GM21423 (cell line): ENCODE results near the gene HCN2.

ENCODE experiments used
- ATAC-seq: cut with Tn5 transposase; IDR thresholded peaks from one replicate; pipeline ENCODE4 v1.9.1; 2021; ENCODE audit warnings: mild to moderate bottlenecking, moderate library complexity; ENCODE audit not compliant: unreplicated experiment

HCN2 gene

DNA sequence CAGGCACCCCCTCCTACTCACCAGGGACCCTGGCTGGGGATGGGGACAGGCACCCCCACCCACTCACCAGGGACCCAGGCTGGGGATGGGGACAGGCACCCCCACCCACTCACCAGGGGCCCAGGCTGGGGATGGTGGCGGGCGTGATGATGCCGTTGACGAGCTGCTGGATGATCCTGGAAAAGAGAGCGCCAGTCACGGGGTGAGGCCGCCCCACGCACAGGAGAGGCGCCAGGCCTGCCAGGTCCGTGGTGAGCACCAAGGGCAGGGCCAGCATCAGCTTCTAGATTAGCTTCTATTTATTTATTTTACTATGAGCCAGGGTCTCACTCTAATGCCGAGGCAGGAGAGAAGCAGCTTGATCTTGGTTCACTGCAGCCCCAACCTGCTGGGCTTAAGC, 60.4 kb downstream of the HCN2 start:
- ATAC-seq: no peak

DNA sequence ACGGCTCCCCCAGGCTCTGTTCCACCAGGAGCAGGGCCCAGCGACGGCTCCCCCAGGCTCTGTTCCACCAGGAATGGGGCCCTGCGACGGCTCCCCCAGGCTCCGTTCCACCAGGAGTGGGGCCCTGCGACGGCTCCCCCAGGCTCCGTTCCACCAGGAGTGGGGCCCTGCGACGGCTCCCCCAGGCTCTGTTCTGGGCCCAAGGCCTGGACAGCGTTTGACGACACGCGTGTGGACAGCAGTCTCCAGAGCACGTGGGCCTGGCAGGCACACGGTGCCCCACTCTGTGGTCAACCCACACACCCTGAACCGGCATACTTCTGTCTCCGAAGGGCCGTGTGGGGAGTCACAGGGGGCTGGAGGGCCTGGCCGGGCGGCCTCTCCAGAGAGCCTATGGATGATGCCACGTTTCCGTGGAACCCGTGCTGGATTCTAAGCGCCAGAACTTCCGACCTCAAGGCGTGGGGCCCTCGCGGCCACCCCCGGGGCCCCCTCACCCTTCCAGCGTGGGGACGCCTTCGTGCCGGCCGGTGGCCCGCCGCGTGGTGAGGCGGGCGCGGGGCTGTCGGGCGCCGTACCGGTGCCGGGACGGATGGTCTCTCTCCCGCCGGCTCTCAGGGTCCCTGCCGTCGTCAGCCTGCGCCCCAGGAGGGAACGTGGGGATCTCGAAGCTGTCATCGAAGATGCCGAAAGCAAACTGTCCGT, 61.6 kb downstream of the HCN2 start:
- ATAC-seq: no peak

DNA sequence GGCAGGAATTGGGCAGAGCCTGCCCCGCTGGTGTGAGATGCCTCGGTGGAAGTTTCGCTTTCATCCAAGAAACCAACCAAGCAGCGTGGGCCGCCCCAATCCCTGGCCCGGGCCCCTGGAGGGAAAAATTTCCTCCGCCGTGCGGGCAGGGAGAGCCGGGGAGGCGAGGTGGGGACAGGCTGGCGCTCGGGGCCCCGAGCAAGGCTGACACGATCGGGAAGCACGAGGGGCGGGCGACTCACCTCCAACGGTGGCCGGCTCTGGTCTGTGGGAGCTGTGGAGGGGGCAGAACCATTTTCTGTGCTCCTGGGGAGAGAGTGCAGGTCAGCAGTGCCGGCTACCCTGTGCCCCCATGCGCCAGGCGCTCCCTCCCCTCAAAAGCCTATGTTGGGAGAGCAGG, 62.3 kb downstream of the HCN2 start:
- ATAC-seq: no peak

DNA sequence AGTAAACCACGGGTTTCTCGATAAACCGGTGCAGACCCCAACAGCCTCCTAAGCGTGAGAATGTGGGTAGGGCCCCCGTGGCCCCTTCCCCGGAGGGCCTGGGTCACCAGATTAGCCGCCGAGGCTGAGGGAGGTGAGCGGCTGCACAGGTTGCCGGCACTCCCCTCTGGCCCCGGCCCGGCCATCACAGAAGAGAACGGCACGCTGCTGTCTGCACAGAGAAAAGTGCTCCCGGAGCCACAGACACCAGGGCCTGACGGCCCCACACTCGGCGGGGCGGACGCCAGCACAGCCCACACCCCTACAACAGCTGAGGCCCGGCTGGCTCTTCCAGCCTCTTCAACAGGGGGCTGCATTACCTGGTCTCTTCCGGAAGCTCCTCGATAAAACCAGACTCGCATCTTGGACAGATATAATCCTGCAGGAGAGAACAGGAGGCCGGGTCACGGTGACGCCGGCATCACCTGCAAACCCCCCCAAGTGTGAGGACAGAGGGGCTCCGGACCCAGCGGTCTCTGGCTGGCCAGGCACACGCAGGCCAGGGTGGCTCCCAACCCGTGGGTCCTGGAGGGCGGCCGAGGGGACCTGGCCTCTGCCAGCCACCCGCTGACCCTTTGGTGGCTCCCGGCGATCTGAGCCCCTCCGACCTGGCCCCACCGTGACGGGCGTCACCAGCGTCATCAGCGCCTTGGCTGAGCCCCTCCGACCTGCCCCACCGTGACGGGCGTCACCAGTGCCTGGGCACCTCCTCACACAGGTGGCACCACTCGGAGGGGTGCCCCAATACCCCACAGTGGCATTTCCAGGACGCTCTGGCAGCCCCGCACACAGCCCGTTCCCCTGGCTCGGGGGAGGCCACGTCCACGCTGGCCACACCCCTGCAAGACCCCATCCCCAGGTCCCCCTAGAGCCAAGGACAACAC, 63.0 kb downstream of the HCN2 start:
- ATAC-seq: no peak

DNA sequence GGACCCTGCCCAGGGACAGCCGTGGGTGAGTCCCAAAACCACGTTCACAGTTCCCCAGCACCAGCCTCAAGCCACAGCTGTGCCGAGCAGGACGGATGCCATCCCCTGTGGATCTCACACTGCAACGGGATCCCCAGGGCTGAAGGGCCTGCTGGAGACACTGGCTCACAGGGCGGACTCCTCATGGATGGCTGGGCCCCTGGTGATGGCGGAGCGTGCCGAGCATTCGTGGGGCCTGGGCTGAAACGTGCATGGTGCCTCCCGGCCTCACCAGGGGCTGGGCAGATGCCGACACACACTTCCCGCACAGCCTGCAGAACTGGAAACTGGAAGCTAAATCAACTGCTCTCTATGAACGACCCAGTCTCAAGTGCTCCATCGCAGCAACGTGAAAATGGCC, 63.7 kb downstream of the HCN2 start:
- ATAC-seq: no peak

DNA sequence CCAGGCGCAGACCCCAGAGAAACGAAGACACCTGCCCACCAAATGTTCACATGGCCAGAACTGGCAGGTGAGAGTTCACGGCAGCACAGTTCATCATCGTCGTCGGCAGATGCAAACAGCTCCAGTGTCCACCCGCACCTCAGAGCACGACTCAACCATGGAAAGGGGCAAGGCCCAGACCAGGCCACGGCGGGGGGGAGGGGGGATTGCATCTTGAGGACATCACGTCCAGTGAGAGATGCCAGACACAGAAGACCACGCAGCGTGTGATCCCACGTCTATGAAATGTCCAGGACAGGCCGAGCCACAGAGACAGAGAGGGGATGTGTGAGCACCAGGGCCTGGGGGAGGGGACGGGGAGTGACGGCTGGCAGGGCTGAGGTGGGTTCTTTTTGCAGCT, 66.0 kb downstream of the HCN2 start:
- ATAC-seq: no peak

DNA sequence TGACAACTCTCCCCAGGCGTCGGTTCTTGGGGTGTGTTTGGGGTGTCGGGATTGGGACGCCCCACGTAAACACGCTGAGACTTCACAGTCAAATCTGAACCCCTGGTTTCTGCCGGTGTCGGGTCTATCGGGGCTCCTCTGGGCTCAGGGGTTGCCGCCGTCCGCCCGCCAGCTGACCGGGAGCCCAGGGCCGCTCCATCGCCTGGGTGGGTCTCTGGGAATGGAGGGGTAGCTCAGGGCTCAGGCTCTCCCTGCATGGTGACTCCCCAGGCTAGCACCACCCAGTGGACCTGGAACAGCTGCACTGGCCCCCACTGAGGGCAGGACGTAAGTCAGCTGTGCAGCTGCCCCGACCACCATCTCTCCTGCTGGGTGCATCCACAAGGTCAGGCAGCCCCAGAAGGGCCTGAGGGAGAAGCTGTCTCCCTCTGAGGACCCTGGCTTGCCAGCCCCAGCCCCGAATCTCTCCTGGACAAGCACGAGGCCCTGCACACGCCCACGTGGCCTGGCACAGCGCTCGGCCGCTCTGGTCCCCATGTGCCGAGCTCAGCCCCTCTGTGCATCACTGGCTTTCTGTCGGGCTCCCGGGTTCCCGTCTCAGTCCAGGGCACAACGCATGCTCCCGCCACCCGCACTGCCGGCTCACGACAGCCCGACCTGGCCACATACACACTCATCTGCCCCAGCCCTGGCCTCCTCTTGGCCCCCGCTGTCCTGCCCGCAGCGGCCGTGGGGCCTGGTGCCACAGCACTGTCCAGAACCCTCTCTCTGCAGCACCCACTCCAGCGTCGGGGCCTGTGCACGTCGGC, 67.3 kb downstream of the HCN2 start:
- ATAC-seq: no peak

DNA sequence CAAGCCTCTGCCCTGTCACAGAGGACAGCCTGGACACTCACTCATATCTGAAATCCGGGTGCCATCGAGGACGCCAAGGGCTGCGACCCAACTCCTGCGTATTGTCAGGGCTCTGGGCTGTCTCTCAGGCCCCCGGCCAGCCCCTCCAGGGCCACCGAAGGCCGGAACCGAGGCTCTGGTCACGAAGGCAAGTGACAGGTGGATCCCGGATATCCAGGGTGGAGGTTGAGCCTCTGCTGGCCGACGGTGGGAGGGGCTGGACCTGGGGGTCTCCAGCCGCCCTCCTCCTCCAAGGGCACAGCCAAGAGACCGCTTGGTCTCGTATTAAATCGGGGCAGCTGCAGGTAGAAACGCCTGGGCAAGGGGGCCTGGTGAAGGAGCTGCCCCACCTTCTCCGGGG, 67.9 kb downstream of the HCN2 start:
- no peak for ATAC-seq

DNA sequence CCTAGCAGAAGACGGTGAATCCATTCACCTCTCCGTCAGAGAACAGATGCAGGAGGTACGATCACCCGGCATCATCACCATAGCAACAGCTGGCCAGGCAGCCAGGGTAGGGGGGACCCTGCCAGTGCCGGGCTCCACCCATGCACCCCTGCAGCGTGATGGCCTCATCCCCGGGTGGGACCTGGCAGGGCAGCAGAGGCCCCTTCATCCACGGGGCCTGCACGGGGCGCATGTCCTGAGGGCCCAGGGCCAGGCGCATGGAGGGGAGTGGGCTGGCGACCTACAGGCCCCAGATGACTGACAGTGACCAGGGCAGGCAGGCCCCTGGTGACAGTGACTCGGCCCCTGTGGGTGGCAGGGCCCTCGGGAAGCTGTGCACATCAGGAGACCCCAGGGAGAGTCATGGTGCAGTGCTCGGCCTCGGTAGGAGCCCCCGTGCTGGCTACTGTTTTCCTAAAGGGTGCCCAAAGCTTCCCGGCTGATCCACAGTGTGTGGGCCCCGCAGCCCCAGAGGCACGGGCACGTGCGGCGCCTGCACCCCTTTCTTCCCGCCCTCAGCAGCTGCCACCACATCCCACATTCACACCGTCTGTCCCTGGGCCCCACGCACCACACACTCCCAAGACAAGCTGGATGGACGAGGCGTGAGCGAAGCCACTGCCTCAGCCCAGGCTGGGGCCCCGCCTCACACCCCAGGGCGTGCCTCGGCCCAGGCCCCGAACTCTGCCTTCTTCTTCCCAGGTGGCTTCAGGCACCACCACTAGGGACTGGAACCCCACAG, 68.6 kb downstream of the HCN2 start:
- no peak for ATAC-seq

DNA sequence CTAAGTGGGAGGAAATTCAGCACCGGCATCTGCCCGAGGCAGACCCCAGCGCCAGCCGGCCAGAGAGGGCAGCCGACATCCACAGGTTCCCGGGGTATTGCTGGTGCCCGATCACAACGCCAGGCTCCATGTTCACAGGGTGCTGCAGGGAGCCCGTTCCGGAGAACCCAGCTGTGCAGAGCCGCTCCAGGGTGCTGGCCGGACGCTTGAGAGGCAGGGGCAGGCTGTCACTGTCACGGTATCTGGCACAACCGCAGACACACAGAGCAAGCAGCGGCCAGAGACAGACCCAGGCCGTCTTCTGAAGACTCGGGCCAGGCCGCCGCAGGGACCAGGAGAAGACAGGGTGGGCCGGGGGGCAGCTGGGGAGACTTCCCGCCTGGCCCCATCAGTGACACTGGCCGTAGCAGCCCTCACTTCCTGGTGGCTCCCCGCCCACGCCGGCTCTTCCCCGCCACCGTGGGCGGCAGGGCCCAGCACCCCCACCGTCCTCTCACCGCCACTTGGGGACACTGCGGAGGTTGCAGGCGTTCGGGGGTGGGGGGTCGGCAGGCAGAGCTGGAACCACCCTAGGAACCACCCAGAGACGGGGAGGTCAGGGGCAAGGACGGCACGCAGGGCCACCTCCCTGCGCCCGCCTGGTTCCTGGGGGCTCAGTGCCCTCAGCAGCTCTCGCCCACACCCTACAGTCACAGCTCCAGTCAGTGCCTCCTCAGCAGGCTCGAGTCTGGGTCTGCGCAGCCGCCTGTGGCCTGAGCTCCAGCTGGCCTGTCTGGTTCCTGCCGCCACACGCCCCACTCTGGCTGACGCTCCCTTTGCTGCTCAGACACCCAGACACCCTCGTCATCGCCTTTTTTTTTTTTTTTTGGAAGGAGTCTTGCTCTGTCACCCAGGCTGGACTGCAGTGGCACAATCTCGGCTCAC, 69.5 kb downstream of the HCN2 start:
- no peak for ATAC-seq

DNA sequence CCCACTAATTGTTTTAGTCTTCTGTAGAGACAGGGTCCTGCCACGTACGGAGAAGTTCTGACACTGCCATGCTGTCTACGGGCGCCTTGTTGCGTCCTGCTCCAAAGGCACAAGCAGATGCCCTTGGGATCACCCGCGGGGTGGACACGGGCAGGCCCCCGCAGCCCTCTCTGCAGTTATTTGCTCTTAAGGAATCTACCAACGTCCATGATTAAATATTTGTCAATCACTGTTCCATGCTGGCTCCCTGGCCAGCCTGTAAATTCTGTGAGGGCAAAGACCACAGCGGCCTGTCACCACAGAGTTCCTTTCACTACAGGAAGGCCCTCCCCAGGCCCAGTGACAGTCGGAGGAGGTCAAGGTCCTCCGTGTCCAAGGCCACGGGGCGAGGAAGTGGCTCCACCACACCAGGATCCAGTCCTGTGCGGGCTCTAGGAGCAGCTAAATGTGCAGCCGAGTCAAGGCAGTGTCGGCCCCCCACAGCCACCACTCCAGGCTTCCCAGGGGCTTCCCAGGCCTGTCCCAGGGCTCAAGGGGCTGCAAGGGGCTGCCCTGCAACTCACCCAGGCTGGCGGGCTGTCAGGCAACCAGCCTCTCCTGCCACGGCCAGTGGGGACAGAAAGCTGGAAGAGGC, 71.2 kb downstream of the HCN2 start:
- ATAC-seq: no peak

DNA sequence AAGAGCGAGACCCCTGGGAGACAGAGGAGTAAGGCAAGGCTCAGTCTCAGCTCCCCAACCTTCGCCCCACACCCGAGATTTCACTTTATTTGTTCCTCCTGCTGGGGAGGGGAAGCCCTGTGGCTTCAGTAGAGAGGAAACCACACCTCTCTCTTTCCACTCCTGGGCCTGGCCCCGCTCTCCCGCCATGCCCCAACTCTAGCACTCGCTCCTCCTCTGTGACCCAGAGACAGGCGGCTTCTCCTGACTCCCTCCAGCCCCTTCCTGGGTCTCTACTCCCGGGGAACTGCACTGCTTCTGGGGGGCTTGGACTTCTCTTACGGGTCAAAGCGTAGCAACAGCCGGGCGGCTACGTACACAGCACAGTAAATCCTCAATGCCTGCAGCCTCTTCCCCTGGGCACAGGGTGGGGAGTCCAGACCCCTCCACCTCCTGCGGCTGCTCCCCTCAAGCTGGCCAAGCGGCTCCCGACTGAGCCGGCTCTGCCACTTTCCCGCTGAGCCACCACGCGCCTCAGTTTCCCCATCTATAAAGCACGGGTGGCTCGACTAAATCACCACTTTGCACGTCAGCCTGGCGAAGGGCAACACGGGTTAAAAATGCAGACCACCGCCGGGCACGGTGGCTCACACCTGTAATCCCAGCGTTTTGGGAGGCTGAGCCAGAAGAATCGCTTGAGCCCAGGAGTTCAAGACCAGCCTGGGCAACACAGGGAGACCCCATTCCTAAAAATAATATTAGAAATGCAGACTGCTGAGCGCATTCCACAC, 71.9 kb downstream of the HCN2 start:
- ATAC-seq: peak; percentile 25

DNA sequence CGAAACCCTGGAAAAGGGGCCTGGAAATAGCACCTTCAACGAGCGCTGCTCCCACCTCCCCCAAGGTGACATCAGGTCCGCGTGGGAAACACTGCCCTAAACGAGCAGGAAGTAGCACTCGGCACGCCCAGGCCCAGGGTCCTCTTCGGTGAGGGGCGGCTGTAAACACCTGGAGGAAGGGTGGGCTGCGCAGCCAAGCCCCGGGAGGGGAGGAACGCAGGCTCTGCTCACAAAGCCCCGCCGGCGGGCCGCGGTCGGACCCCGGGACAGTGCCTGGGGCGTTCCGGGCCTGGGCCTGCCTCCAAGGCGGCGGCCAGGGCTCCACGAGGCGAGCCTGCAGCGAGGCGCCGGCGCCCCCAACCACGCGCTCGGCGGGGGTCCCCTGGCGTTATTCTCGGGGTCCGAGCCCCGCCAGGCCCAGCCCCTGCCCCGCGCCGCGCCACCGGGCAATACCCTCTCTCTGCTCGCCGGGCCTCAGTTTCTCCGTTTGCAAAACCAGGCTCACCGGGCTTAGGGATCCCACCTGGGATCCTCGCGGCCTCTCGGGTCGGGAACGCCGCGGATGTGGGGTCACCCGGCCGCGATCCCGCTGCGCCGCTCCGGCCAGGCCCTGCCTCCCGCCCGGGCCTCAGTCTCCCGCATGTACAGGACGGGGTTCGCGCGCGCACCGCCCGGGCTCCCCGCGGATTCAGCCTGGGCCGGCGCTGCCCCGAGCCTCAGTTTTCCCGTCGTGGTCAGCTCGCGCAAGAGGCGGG, 72.7 kb downstream of the HCN2 start:
- ATAC-seq: peak; percentile 12

DNA sequence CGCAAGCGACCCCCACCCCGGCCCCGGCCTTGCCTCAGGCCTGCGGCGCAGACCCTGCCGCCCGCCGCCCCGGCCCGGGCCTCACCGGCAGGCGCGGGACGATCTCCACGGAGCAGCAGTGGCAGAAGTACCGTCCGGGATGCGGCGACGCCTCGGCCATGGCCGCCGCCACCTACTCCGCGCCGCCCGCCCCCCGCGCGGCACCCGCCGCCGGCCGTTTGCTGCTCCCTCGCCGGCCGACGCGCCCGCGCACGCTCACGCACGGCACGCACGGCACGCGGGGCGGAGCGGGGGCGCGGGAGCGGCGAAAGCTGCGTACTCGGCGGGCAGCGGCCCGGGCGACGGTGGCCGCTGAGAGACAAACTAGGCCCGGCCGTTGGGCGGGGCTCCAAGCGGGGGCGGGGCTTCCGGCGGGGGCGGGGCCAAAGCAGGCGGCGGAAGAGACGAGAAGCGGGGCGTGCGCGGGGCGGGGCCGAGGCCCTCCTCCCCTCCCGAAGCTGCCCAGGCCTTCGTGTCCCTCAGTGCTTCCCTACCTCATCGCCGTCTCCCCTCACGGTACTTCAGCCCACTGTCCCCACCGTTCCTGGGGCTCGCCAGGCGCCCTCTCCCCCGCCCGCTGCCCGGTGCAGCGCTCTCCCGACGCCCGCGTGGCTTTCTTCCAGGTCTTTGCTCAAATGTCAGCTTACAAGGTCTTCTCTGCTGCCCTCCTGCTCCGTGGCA, 73.4 kb downstream of the HCN2 start, which contains the start of gene RNF126:
Gene RNF126, minus strand, starts transcription at position 253 of the 720 bp plus-strand sequence. Its CDS starts 93 bp downstream, at position 160.
- ATAC-seq: peak; percentile 52

DNA sequence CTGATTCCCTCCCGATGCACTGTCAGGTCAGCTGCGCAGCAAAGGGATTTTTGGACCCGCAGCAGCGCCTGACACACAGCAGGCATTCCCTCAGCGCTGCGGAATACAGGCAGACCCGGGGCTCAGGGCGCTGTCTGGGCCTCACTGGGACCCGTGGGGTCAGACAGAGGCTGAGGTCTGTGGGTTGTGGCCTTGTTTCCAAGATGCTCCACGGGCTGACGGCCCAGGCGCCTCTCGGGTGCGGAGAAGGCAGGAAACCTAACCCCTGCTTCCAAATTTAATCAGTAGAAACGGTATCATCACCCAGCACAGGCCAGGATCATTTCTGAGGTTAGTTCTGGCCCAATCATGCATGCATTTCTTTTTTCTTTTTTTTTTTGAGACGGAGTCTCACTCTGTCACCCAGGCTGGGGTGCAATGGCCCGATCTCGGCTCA, 74.0 kb downstream of the HCN2 start:
- no peak for ATAC-seq

DNA sequence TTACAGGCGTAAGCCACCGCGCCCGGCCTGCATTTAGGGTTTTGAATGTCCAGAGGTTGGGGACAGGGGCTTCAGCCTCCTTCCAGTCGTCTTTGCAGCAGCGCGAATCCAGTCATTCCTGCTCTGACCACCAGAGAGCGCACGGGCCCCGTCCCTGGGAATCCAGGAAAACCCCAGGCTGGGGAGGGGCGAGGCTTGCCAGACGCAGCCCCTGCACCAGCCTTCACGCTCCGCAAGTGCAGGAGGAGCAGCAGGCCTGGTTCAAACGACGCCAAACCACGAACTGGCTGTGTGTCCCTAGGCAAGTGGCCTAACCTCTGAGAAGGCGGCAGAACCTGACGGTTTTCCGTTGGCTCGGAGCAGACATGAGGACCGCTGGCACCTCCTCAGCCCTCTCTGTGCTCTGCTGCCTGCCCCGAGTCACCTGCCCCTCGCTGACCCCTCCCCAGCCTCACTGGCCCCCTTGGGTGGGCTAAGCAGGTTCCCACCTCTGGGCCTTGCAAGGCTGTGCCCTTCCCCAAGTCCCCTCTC, 75.3 kb downstream of the HCN2 start:
- no peak for ATAC-seq
